ENCODE data around the gene EEFSEC.

Gene EEFSEC

DNA sequence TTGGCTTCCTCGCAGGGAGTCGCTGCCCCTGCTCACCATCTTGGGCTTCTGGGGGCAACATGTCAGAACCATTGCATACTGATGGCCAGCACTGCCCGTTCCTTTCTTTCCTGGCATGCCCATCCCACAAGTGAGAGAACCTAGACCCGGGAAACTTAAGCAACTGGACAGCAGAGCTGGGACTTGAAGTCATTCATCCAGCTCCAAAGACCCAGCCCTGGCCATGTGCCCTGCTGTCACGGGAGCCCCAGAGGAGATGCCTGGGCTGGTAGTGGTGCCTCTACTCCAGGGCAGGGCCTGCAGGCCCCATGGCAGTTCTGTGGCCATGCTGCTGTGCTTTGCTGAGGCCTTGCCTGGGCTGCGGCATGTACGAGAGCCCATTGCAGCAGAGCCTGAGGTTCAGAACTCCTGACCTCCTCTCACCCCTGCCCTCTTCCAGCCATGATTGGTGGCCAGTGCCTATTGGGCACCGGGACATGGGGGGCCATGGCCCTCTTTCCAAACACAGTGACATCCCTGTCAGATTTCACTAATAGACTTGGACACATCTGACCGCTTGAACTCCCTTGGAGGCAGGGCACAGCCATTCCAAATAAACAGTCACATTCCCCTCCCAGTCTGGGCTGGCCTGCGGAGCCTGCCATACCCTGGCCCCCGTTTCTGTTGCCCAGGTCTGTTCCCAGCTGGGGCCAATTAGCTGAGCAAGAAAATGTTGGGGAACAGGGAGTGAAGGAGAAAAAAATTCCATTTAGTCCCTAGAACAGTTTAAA is 115.9 kb downstream of the EEFSEC start:
- DNase-seq (ENCODE audit: extremely low read depth, insufficient read length): no peak
- TF ChIP-seq, protein P1, sequence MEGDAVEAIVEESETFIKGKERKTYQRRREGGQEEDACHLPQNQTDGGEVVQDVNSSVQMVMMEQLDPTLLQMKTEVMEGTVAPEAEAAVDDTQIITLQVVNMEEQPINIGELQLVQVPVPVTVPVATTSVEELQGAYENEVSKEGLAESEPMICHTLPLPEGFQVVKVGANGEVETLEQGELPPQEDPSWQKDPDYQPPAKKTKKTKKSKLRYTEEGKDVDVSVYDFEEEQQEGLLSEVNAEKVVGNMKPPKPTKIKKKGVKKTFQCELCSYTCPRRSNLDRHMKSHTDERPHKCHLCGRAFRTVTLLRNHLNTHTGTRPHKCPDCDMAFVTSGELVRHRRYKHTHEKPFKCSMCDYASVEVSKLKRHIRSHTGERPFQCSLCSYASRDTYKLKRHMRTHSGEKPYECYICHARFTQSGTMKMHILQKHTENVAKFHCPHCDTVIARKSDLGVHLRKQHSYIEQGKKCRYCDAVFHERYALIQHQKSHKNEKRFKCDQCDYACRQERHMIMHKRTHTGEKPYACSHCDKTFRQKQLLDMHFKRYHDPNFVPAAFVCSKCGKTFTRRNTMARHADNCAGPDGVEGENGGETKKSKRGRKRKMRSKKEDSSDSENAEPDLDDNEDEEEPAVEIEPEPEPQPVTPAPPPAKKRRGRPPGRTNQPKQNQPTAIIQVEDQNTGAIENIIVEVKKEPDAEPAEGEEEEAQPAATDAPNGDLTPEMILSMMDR (IDR thresholded peaks at IDR 0.05; ENCODE audit: insufficient read depth, low read length, poor library complexity, severe bottlenecking): no peak
- no peaks in the 10 kb centered on the region for H3K27me3 ChIP-seq (replicated peaks; ENCODE audit: control insufficient read depth, insufficient read depth, low read length)
- peaks cover 9% of the 10 kb centered on the region for H3K36me3 ChIP-seq (ENCODE audit: control insufficient read depth, insufficient read depth, low read length)
- no peak overlapping the region for H3K4me3 ChIP-seq (replicated peaks; ENCODE audit: low read depth, low read length)

DNA sequence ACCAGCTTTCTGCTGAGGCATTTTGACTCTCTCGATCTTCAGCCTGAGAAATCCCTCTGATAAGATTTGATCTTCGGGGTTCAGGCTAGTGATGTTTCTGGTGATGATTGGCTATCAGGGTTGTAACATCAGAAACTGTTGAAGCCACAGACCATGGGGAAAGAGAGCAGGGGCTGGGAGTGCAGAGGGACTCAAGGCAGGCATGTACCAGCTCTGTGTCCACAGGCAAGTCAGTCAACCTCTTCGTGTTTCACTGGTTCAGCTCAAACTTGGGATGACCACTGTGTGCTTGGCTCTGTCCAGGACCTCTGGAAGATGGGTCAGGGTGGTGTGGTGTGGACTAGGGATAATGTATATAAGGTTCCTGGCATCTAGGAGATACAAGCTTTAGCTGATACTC is 116.5 kb downstream of the EEFSEC start:
- no peak for DNase-seq (ENCODE audit: extremely low read depth, insufficient read length)
- Histone ChIP-seq H3K27me3 (replicated peaks; ENCODE audit: control insufficient read depth, insufficient read depth, low read length) (no peaks in the 10 kb centered on the region), H3K36me3 (ENCODE audit: control insufficient read depth, insufficient read depth, low read length) (peaks cover 6% of the 10 kb centered on the region), H3K4me3 (replicated peaks; ENCODE audit: low read depth, low read length) (no peak overlapping the region)
- TF ChIP-seq, protein P1 (IDR thresholded peaks at IDR 0.05; ENCODE audit: insufficient read depth, low read length, poor library complexity, severe bottlenecking): no peak

DNA sequence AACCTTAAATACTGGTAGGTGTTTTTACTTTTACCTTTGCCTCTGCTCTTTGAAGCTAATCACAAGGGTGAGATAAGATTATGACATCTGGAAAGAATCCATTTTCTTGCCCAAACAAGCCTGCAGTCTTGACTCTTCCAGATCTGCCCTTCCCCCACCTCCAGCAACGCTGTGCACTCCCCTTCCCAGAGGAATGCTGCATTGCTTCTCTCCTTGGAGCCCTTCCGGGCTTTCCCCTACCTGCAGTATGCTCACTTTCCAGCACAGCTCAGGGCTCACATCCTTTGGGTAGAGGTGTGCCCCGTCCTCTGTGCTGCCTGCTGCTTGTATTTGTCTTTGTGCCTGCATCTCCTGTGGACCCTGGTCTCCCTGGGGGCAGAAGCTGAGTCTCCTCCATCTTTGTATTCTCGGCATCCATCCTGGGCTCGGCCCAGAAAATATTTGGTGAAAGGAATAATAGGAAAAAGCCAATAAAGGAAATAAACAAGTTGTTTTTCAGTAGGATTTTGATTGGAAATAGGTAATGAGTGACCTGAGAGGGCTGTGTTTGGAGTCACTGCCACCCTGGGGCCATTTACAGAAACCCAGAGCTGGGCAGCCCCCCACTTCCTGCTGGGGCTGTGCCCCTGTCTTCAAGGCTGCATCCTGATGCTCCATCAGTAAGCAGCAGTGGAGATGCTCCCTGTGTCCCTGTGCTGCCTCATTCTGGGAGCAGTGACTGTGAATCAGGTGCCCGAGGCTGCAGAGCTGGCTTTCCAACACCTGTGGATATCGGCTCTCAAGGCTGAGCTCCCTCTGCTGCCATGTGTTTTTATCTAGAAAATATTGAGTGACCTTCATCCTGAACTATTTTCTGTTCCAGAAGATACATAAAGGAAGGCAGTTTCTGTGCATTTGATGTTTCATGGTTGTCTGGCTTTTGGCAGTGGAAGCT is 117.5 kb downstream of the EEFSEC start:
- Histone ChIP-seq H3K4me3 (replicated peaks; ENCODE audit: low read depth, low read length) (no peak overlapping the region), H3K27me3 (replicated peaks; ENCODE audit: control insufficient read depth, insufficient read depth, low read length) (no peaks in the 10 kb centered on the region), H3K36me3 (ENCODE audit: control insufficient read depth, insufficient read depth, low read length) (peaks cover 4% of the 10 kb centered on the region)
- TF ChIP-seq, protein P1 (IDR thresholded peaks at IDR 0.05; ENCODE audit: insufficient read depth, low read length, poor library complexity, severe bottlenecking): no peak
- no peak for DNase-seq (ENCODE audit: extremely low read depth, insufficient read length)

DNA sequence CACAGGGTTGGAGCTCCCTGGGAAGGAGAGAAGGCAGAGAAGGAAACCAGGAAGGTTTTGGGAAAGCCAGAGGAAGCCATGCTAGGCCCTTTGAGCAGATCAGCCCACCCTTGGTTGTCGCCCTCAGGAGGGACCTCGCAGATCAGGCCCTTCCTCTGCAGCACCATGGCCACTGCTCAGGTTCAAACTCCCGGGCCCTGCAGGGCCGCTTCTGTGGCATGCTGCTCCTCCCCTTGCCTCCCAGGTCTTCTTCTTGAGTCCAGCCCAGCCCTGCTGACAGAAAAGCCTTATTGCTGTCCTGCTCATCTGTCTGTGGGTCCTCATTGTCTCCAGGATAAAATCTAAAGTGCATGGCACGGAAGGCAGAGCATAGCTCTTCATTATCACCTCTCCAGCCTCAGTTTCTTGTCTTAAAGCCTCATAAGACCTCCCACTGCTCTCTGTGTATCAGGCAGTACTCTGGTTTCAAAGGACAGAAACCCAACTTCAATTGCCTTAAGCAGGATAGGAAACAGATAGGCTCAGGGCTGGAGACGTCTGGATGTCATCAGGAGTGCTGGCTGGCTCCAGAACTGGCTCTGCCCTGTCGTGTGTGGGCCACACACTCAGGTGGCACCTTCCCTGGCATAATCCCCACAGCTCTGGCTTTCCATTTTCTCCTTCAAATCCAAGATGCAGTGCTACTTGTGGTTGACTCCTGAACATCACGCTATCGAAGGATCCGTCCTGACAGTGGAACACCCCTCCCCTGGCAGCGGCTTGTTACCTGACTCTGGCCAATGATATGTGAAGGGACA is 118.5 kb downstream of the EEFSEC start:
- Histone ChIP-seq H3K27me3 (replicated peaks; ENCODE audit: control insufficient read depth, insufficient read depth, low read length) (no peaks in the 10 kb centered on the region), H3K36me3 (ENCODE audit: control insufficient read depth, insufficient read depth, low read length) (peaks cover 4% of the 10 kb centered on the region), H3K4me3 (replicated peaks; ENCODE audit: low read depth, low read length) (no peak overlapping the region)
- TF ChIP-seq, protein P1 (IDR thresholded peaks at IDR 0.05; ENCODE audit: insufficient read depth, low read length, poor library complexity, severe bottlenecking): no peak
- DNase-seq (ENCODE audit: extremely low read depth, insufficient read length): no peak

DNA sequence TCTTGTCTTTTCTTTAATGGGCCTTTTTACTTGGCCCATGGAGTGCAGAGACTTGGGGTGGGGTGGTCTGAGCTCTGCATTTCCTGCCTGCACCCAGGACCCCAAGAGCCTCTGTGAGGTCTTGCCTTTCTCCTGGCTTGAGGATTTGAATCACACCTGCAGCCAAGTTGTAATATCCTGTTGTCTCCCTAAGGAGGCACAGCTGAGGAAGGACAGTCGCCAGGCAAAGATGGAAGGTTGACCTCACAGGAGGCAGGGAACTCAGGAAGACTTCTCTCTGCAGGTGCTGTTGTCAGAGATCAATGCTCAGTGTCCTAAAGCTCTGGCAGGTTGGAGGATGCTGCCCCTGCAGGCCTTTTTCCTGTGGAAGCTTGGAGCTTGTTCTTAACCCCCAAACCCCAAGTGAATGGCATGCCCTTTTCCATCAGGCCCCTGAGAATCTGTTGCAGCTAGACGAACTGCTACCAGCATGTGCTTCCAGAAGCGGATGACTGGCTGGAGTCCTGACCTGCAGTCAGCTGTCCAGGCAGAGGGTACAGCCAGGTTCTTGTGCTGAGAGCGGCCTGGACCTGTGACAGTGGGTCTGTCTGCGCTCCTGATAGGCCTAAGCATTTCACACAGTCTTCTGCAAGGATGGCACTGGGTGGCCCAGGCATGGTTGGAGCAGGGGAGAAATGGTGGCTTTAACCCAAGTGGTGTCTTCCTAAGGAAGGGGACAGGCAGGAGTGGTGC is 120.0 kb downstream of the EEFSEC start:
- TF ChIP-seq, protein P1 (IDR thresholded peaks at IDR 0.05; ENCODE audit: insufficient read depth, low read length, poor library complexity, severe bottlenecking): no peak
- no peak for DNase-seq (ENCODE audit: extremely low read depth, insufficient read length)
- H3K36me3 ChIP-seq (ENCODE audit: control insufficient read depth, insufficient read depth, low read length): peaks cover 4% of the 10 kb centered on the region
- H3K4me3 ChIP-seq (replicated peaks; ENCODE audit: low read depth, low read length): no peak overlapping the region
- H3K27me3 ChIP-seq (replicated peaks; ENCODE audit: control insufficient read depth, insufficient read depth, low read length): no peaks in the 10 kb centered on the region
